ENCODE results near the gene SAMM50.
A peak's percentile ranks its signal among the peaks of the same experiment; 100 is the strongest.

SAMM50 gene

DNA sequence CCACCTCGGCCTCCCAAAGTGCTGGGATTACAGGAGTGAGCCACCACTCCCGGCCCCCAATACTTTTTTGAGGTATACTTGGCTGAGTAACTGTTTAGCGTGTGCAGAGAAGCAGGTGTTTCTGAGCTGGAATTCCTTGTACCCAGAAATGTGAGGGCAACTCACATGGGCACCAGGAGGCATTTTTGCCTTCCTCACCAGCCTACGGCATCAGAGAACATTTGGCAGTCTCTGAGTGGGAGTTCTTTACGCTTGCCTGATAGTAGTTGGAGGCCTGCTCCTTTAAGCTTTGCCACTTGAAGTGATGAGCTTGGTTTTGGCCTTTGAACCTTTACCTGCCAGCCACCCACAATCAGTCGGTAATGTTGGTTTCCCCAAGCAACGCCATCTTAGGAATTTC is 78.0 kb downstream of the SAMM50 start:
- no peak overlapping the region for H3K4me3 ChIP-seq (replicated peaks; ENCODE audit: low read depth, low read length)
- TF ChIP-seq, protein P1, sequence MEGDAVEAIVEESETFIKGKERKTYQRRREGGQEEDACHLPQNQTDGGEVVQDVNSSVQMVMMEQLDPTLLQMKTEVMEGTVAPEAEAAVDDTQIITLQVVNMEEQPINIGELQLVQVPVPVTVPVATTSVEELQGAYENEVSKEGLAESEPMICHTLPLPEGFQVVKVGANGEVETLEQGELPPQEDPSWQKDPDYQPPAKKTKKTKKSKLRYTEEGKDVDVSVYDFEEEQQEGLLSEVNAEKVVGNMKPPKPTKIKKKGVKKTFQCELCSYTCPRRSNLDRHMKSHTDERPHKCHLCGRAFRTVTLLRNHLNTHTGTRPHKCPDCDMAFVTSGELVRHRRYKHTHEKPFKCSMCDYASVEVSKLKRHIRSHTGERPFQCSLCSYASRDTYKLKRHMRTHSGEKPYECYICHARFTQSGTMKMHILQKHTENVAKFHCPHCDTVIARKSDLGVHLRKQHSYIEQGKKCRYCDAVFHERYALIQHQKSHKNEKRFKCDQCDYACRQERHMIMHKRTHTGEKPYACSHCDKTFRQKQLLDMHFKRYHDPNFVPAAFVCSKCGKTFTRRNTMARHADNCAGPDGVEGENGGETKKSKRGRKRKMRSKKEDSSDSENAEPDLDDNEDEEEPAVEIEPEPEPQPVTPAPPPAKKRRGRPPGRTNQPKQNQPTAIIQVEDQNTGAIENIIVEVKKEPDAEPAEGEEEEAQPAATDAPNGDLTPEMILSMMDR (IDR thresholded peaks at IDR 0.05; ENCODE audit: insufficient read depth, low read length, poor library complexity, severe bottlenecking), result no peak
- peaks cover 10% of the 10 kb centered on the region for H3K36me3 ChIP-seq (ENCODE audit: control insufficient read depth, insufficient read depth, low read length)
- H3K27me3 ChIP-seq (replicated peaks; ENCODE audit: control insufficient read depth, insufficient read depth, low read length), result no peaks in the 10 kb centered on the region
- no peak for DNase-seq (ENCODE audit: extremely low read depth, insufficient read length)

GRCh38 chr22:44033694-44034093 is 78.5 kb downstream of the SAMM50 start:
- TF ChIP-seq, protein P1 (IDR thresholded peaks at IDR 0.05; ENCODE audit: insufficient read depth, low read length, poor library complexity, severe bottlenecking), result no peak
- H3K36me3 ChIP-seq (ENCODE audit: control insufficient read depth, insufficient read depth, low read length), result peaks cover 10% of the 10 kb centered on the region
- H3K4me3 ChIP-seq (replicated peaks; ENCODE audit: low read depth, low read length), result no peak overlapping the region
- H3K27me3 ChIP-seq (replicated peaks; ENCODE audit: control insufficient read depth, insufficient read depth, low read length), result no peaks in the 10 kb centered on the region
- no peak for DNase-seq (ENCODE audit: extremely low read depth, insufficient read length)

DNA sequence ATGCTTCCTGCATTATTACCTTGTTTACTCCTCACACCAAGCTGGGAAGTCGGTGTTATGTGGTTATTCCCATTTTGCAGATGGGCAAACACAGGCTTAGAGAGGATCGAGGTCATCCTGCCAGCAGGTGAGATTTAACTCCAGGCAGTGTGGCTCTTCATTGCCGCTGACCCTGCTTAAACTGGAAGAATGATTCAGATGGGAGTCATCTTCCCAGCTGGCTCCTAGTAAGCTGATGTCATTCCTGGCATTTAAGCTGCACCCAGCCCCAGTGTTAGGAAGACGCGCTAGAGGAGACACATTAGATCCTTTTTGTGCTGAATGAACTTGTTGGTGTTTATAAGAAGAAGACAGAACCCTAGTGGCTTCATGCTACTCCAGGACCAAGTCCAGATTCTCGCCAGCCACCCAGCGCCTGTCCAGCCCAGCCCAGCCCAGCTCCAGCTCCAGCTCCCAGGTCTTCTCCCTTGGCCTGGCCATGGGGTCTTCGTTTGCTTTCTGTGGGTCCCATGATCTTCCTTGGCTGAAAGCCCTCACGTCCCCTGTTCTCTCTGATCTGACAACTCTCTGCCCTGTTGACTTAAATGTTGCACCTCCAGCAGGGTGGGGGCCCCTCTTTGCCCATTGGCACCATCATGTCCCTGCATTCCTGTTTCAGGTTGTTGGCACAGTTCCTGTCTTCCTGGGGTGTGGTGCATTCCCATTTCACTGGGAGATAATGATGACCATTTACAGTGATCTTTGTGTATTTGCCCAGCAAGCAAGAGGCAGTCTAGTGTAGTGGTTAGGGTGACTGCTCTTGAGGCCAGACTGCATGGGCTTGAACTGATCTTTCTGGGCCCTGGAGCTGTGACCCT is 82.5 kb downstream of the SAMM50 start:
- Histone ChIP-seq H3K36me3 (ENCODE audit: control insufficient read depth, insufficient read depth, low read length) (peaks cover under 1% of the 10 kb centered on the region), H3K4me3 (replicated peaks; ENCODE audit: low read depth, low read length) (no peak overlapping the region), H3K27me3 (replicated peaks; ENCODE audit: control insufficient read depth, insufficient read depth, low read length) (no peaks in the 10 kb centered on the region)
- DNase-seq (ENCODE audit: extremely low read depth, insufficient read length), result no peak
- TF ChIP-seq, protein P1 (IDR thresholded peaks at IDR 0.05; ENCODE audit: insufficient read depth, low read length, poor library complexity, severe bottlenecking), result no peak

DNA sequence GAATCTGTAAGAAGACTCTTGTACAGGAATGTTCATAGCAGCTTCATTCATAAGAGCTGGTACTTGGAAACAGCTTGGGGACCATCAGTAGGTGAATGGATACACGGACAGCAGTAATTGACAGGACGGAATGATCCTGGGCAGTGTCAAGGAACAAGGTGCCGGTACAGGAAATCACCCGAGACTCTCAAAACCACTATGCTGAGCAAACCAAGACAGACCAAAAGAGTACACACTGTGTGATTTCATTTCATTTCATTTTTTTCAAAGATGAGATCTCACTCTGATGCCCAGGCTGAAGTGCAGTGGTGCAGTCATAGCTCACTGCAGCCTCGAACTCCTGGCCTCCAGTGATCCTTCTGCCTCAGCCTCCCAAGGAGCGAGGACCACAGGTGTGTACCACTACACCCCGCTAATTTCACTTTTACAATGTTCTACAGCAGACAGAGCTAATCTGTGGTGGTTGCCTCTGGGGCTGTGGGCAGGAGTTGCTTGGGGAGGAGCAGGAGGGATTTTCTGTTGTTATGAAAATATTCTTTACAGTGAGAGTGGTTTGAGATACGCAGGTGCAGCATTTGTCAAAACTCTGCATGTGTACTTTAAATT is 84.4 kb downstream of the SAMM50 start:
- no peak for DNase-seq (ENCODE audit: extremely low read depth, insufficient read length)
- Histone ChIP-seq H3K4me3 (replicated peaks; ENCODE audit: low read depth, low read length) (no peak overlapping the region), H3K27me3 (replicated peaks; ENCODE audit: control insufficient read depth, insufficient read depth, low read length) (no peaks in the 10 kb centered on the region), H3K36me3 (ENCODE audit: control insufficient read depth, insufficient read depth, low read length) (no peaks in the 10 kb centered on the region; the same call in 1 of the 2 replicates)
- TF ChIP-seq, protein P1 (IDR thresholded peaks at IDR 0.05; ENCODE audit: insufficient read depth, low read length, poor library complexity, severe bottlenecking), result no peak

DNA sequence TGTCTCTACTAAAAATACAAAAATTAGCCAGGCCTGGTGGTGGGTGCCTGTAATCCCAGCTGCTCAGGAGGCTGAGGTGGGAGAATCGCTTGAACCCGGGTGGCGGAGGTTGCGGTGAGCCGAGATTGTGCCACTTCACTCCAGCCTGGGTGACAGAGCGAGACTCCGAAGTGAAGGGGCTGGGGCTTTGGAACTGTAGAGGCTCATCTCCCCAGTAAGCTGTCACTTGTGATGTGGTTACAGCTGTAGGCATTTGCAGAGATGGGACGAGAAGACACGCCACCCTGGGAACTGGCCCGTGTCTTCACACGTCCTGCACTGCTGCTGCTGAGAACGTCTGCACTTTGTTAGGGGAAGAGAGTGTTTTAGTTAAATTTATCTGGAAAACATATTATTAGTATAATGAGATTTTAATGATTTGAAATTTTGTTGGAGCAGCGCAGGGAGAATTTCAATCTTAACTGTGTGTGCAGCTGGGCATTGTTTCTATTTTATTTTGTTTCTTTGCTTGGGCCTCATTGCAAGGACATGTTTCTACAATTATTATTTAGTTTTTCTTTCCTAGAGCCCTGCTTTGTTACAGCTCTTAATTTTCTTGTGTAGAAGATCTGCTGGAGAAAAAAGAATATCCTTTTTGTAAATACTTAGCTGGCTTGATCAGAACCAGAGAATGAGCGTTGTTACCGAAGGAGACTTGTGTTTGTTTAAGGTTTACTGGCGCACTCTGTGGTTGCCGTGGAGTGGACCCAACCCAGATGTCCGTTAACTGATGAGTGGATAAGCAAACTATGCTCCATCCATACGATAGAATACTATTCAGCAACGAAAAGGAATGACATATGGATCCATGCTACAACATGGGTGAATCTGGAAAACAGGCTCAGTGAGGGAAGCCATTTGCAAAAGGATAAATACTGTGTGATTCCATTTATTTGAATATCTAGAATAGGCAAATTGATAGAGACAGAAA is 87.3 kb downstream of the SAMM50 start:
- H3K4me3 ChIP-seq (replicated peaks; ENCODE audit: low read depth, low read length), result no peak overlapping the region
- peak; percentile 76 for DNase-seq (ENCODE audit: extremely low read depth, insufficient read length)
- H3K27me3 ChIP-seq (replicated peaks; ENCODE audit: control insufficient read depth, insufficient read depth, low read length), result no peaks in the 10 kb centered on the region
- TF ChIP-seq, protein P1 (IDR thresholded peaks at IDR 0.05; ENCODE audit: insufficient read depth, low read length, poor library complexity, severe bottlenecking), result no peak
- no peaks in the 10 kb centered on the region; the same call in 1 of the 2 replicates for H3K36me3 ChIP-seq (ENCODE audit: control insufficient read depth, insufficient read depth, low read length)

Measured in GM06990 (cell line).